Activated naive CD8-positive, alpha-beta T cell (primary cell): ENCODE results near the gene NRXN3.
"Not testable (repeated sequence)": the region's sequence is repeated elsewhere in the genome, so short reads cannot be mapped to it uniquely, and the experiment has no call there.

Experiments used
- H3K27ac Mint-ChIP-seq: one replicate; pipeline ENCODE4 v1.8.0; 2021; ENCODE audit warnings: mixed read lengths
- H3K27me3 Mint-ChIP-seq: one replicate; pipeline ENCODE4 v1.8.0; 2021; ENCODE audit warnings: mixed read lengths
- H3K36me3 Mint-ChIP-seq: one replicate; pipeline ENCODE4 v1.8.0; 2021; ENCODE audit warnings: mixed read lengths
- H3K4me1 Mint-ChIP-seq: one replicate; pipeline ENCODE4 v1.8.0; 2021; ENCODE audit warnings: low read depth, mixed read lengths
- H3K4me3 Mint-ChIP-seq: one replicate; pipeline ENCODE4 v1.8.0; 2021; ENCODE audit warnings: mild to moderate bottlenecking, mixed read lengths
- H3K9me3 Mint-ChIP-seq: one replicate; pipeline ENCODE4 v1.8.0; 2021; ENCODE audit warnings: low read depth, mixed read lengths

Gene NRXN3

GRCh38 chr14:78997811-78998210 lies 827.6 kb downstream of the NRXN3 start:
- Mint-ChIP-seq H3K4me1 (no peaks in the 10 kb centered on the region), H3K4me3 (no peak overlapping the region), H3K27ac (no peak overlapping the region), H3K9me3 (no peaks in the 10 kb centered on the region), H3K36me3 (no peaks in the 10 kb centered on the region), H3K27me3 (peaks cover 3% of the 10 kb centered on the region)

- Mint-ChIP-seq H3K27me3 (peaks cover 11% of the 10 kb centered on the region), H3K4me3 (no peak overlapping the region), H3K4me1 (no peaks in the 10 kb centered on the region), H3K9me3 (no peaks in the 10 kb centered on the region), H3K36me3 (no peaks in the 10 kb centered on the region), H3K27ac (no peak overlapping the region)
These were observed 839.1 kb downstream of the NRXN3 start for GRCh38 chr14:79009286-79009685.

- Mint-ChIP-seq H3K4me1 (no peaks in the 10 kb centered on the region), H3K9me3 (no peaks in the 10 kb centered on the region), H3K4me3 (no peak overlapping the region), H3K27ac (no peak overlapping the region), H3K27me3 (no peaks in the 10 kb centered on the region), H3K36me3 (no peaks in the 10 kb centered on the region)
These were observed 841.1 kb downstream of the NRXN3 start for GRCh38 chr14:79011091-79011919.

- Mint-ChIP-seq H3K4me1 (no peaks in the 10 kb centered on the region), H3K27ac (no peak overlapping the region), H3K36me3 (no peaks in the 10 kb centered on the region), H3K4me3 (no peak overlapping the region), H3K9me3 (no peaks in the 10 kb centered on the region), H3K27me3 (no peaks in the 10 kb centered on the region)
These were observed 841.7 kb downstream of the NRXN3 start for GRCh38 chr14:79011920-79012204.

GRCh38 chr14:79016828-79017505 lies 846.8 kb downstream of the NRXN3 start:
- Mint-ChIP-seq H3K36me3 (no peaks in the 10 kb centered on the region), H3K4me3 (no peak overlapping the region), H3K27me3 (no peaks in the 10 kb centered on the region), H3K9me3 (no peaks in the 10 kb centered on the region), H3K27ac (no peak overlapping the region), H3K4me1 (no peaks in the 10 kb centered on the region)

- Mint-ChIP-seq H3K9me3 (no peaks in the 10 kb centered on the region), H3K27me3 (no peaks in the 10 kb centered on the region), H3K36me3 (no peaks in the 10 kb centered on the region), H3K4me3 (no peak overlapping the region), H3K27ac (no peak overlapping the region), H3K4me1 (no peaks in the 10 kb centered on the region)
These were observed 847.4 kb downstream of the NRXN3 start for GRCh38 chr14:79017561-79017960.

GRCh38 chr14:79018836-79019235 lies 848.7 kb downstream of the NRXN3 start:
- Mint-ChIP-seq H3K27me3 (no peaks in the 10 kb centered on the region), H3K27ac (no peak overlapping the region), H3K9me3 (no peaks in the 10 kb centered on the region)

GRCh38 chr14:79019898-79020297 lies 849.7 kb downstream of the NRXN3 start:
- H3K4me3 Mint-ChIP-seq, H3K27me3 Mint-ChIP-seq, H3K4me1 Mint-ChIP-seq, H3K9me3 Mint-ChIP-seq, H3K27ac Mint-ChIP-seq, H3K36me3 Mint-ChIP-seq: not testable (repeated sequence)

More at GRCh38 chr14:79018836-79019235, 848.7 kb downstream of the NRXN3 start:
- no peaks in the 10 kb centered on the region for H3K4me1 Mint-ChIP-seq
- no peak overlapping the region for H3K4me3 Mint-ChIP-seq
- H3K36me3 Mint-ChIP-seq: no peaks in the 10 kb centered on the region

- H3K4me3 Mint-ChIP-seq: no peak overlapping the region
- H3K4me1 Mint-ChIP-seq: no peaks in the 10 kb centered on the region
- H3K27ac Mint-ChIP-seq: no peak overlapping the region
- no peaks in the 10 kb centered on the region for H3K27me3 Mint-ChIP-seq
- no peaks in the 10 kb centered on the region for H3K36me3 Mint-ChIP-seq
- no peaks in the 10 kb centered on the region for H3K9me3 Mint-ChIP-seq
These were observed 851.6 kb downstream of the NRXN3 start for GRCh38 chr14:79021766-79022165.

- H3K36me3 Mint-ChIP-seq: no peaks in the 10 kb centered on the region
- no peaks in the 10 kb centered on the region for H3K27me3 Mint-ChIP-seq
- H3K27ac Mint-ChIP-seq: no peak overlapping the region
- no peaks in the 10 kb centered on the region for H3K9me3 Mint-ChIP-seq
- H3K4me3 Mint-ChIP-seq: no peak overlapping the region
- H3K4me1 Mint-ChIP-seq: no peaks in the 10 kb centered on the region
These were observed 857.0 kb downstream of the NRXN3 start for GRCh38 chr14:79027138-79027537.

- Mint-ChIP-seq H3K4me1 (no peaks in the 10 kb centered on the region), H3K9me3 (no peaks in the 10 kb centered on the region), H3K27ac (no peak overlapping the region), H3K27me3 (no peaks in the 10 kb centered on the region), H3K36me3 (no peaks in the 10 kb centered on the region), H3K4me3 (no peak overlapping the region)
These were observed 858.1 kb downstream of the NRXN3 start for GRCh38 chr14:79028281-79028680.

- Mint-ChIP-seq H3K9me3 (peaks cover 7% of the 10 kb centered on the region), H3K27ac (no peak overlapping the region), H3K36me3 (no peaks in the 10 kb centered on the region), H3K4me3 (no peak overlapping the region), H3K27me3 (peaks cover 2% of the 10 kb centered on the region), H3K4me1 (no peaks in the 10 kb centered on the region)
These were observed 866.3 kb downstream of the NRXN3 start for GRCh38 chr14:79036441-79036840.

GRCh38 chr14:79037106-79037505 lies 866.9 kb downstream of the NRXN3 start:
- Mint-ChIP-seq H3K4me1 (no peaks in the 10 kb centered on the region), H3K4me3 (no peak overlapping the region), H3K9me3 (peaks cover 7% of the 10 kb centered on the region), H3K36me3 (no peaks in the 10 kb centered on the region), H3K27me3 (peaks cover 2% of the 10 kb centered on the region), H3K27ac (no peak overlapping the region)

GRCh38 chr14:79037593-79037992 lies 867.4 kb downstream of the NRXN3 start:
- Mint-ChIP-seq H3K27ac (no peak overlapping the region), H3K27me3 (peaks cover 2% of the 10 kb centered on the region), H3K36me3 (no peaks in the 10 kb centered on the region), H3K4me3 (no peak overlapping the region), H3K4me1 (no peaks in the 10 kb centered on the region), H3K9me3 (peaks cover 7% of the 10 kb centered on the region)

GRCh38 chr14:79040790-79041189 lies 870.6 kb downstream of the NRXN3 start:
- H3K27me3 Mint-ChIP-seq: no peaks in the 10 kb centered on the region
- H3K27ac Mint-ChIP-seq: no peak overlapping the region
- no peaks in the 10 kb centered on the region for H3K4me1 Mint-ChIP-seq
- peaks cover 7% of the 10 kb centered on the region for H3K9me3 Mint-ChIP-seq
- H3K36me3 Mint-ChIP-seq: no peaks in the 10 kb centered on the region
- no peak overlapping the region for H3K4me3 Mint-ChIP-seq
